Neural cell (in vitro differentiated cells): Measurements from ENCODE around the gene TRIM68. TPM values are rescaled to one million over a fixed set of nuclear protein-coding genes. Genes with fewer than 3 reads are reported as not detected.

Source experiments
- H2AFZ ChIP-seq: fragments of 200-600, 300-800 bp; sonication (generic), shearing (Covaris generic); 2 replicates; pipeline ENCODE4 v1.6.0; 2014; ENCODE audit warnings: low read depth, mild to moderate bottlenecking, antibody characterized with exemption, low read length, moderate library complexity
- H3F3A ChIP-seq: fragments of 200-600 bp; shearing (Covaris generic); 2 replicates; pipeline ENCODE4 v1.6.1; 2016; ENCODE audit warnings: mild to moderate bottlenecking, moderate library complexity, mixed read lengths, antibody characterized with exemption, low read length; ENCODE audit not compliant: insufficient read depth, poor library complexity, severe bottlenecking
- H3K27ac ChIP-seq: fragments of 200-600, 300-800 bp; sonication (generic), shearing (Covaris generic); 2 replicates; pipeline ENCODE4 v1.5.1; 2014; ENCODE audit warnings: mild to moderate bottlenecking, low read length, moderate library complexity
- H3K27me3 ChIP-seq: fragments of 300-800, 200-600 bp; sonication (generic), shearing (Covaris generic); 2 replicates; pipeline ENCODE4 v1.6.0; 2014; ENCODE audit warnings: mild to moderate bottlenecking, low read depth, low read length, moderate library complexity; ENCODE audit not compliant: insufficient read depth
- H3K36me3 ChIP-seq: fragments of 300-800, 200-600 bp; sonication (generic), shearing (Covaris generic); 2 replicates; pipeline ENCODE4 v1.5.1; 2014; ENCODE audit warnings: mild to moderate bottlenecking, antibody characterized with exemption, low read length, moderate library complexity; ENCODE audit not compliant: insufficient read depth
- H3K4me2 ChIP-seq: fragments of 300-800, 200-600 bp; sonication (generic), shearing (Covaris generic); 2 replicates; pipeline ENCODE4 v1.6.0; 2014; ENCODE audit warnings: mild to moderate bottlenecking, low read length
- H3K4me3 ChIP-seq: fragments of 300-800, 200-600 bp; sonication (generic), shearing (Covaris generic); 2 replicates; pipeline ENCODE4 v1.5.1; 2014; ENCODE audit warnings: mild to moderate bottlenecking, low read length, moderate library complexity
- H3K79me2 ChIP-seq: fragments of 200-600 bp; shearing (Covaris generic); replicated peaks from 2 replicates; pipeline ENCODE4 v1.6.0; 2014; ENCODE audit warnings: mild to moderate bottlenecking, low read length, moderate library complexity; ENCODE audit not compliant: insufficient read depth
- H3K9ac ChIP-seq: fragments of 300-800, 200-600 bp; sonication (generic), shearing (Covaris generic); 2 replicates; pipeline ENCODE4 v1.6.1; 2016; ENCODE audit warnings: mild to moderate bottlenecking, low read length, mixed read lengths
- H3K9me2 ChIP-seq: fragments of 200-600 bp; shearing (Covaris generic); 2 replicates; pipeline ENCODE4 v1.6.1; 2016; ENCODE audit warnings: mild to moderate bottlenecking, low read length, mixed read lengths; ENCODE audit not compliant: insufficient read depth
- H3K9me3 ChIP-seq: fragments of 200-600, 300-800 bp; sonication (generic), shearing (Covaris generic); 2 replicates; pipeline ENCODE4 v1.6.1; 2016; ENCODE audit warnings: mild to moderate bottlenecking, mixed run types, low read length, moderate library complexity, mixed read lengths
- H4K20me1 ChIP-seq: fragments of 200-600 bp; shearing (Covaris generic); 2 replicates; pipeline ENCODE4 v1.6.1; 2016; ENCODE audit warnings: mild to moderate bottlenecking, mixed run types; ENCODE audit not compliant: insufficient read depth
- EP300 ChIP-seq: fragments of 450-650 bp; conservative IDR thresholded peaks from 2 replicates; pipeline ENCODE4 v1.6.1; 2014; ENCODE audit warnings: antibody characterized with exemption, mild to moderate bottlenecking, moderate library complexity; ENCODE audit not compliant: poor library complexity, severe bottlenecking
- EZH2 ChIP-seq: fragments of 200-600, 300-800 bp; shearing (Covaris generic), sonication (generic); IDR thresholded peaks from 2 replicates; pipeline ENCODE4 v1.6.1; 2014; ENCODE audit warnings: antibody characterized with exemption, low read length, borderline replicate concordance, mild to moderate bottlenecking; ENCODE audit not compliant: insufficient read depth, poor library complexity, severe bottlenecking
- MXI1 ChIP-seq: fragments of 450-650 bp; conservative IDR thresholded peaks from 2 replicates; pipeline ENCODE4 v1.6.1; 2014; ENCODE audit warnings: antibody characterized with exemption, mild to moderate bottlenecking; ENCODE audit not compliant: poor library complexity, severe bottlenecking
- POLR2AphosphoS5 ChIP-seq: IDR thresholded peaks from 2 replicates; pipeline ENCODE4 v1.6.1; 2012
- RAD21 ChIP-seq: fragments of 450-650 bp; conservative IDR thresholded peaks from 2 replicates; pipeline ENCODE4 v1.6.1; 2014; ENCODE audit warnings: antibody characterized with exemption, mild to moderate bottlenecking, moderate library complexity
- SMC3 ChIP-seq: fragments of 450-650 bp; conservative IDR thresholded peaks from 2 replicates; pipeline ENCODE4 v1.6.1; 2014; ENCODE audit warnings: antibody characterized with exemption, mild to moderate bottlenecking, moderate library complexity; ENCODE audit not compliant: poor library complexity
- TAF1 ChIP-seq: IDR thresholded peaks from 2 replicates; pipeline ENCODE4 v1.6.1; 2012; ENCODE audit warnings: low read depth
- polyA plus RNA-seq: library from polyadenylated mRNA; depleted of rRNA; stranded (reverse); fragments of >200 nt; gene quantifications from 2 replicates; pipeline ENCODE4 v1.2.3, GENCODE V29; 2014
- TF ChIP-seq, protein P1 (sequence below): IDR thresholded peaks from 2 replicates; pipeline ENCODE4 v1.6.1; 2012; ENCODE audit warnings: borderline replicate concordance
- TF ChIP-seq, protein P2 (sequence below): fragments of 450-650 bp; IDR thresholded peaks from 2 replicates; pipeline ENCODE4 v1.5.1; 2014; ENCODE audit warnings: antibody characterized with exemption, mild to moderate bottlenecking, moderate library complexity; ENCODE audit not compliant: poor library complexity, severe bottlenecking

Gene TRIM68
- polyA plus RNA-seq, 1 donor from 2014 or later, result 15.3 TPM

DNA sequence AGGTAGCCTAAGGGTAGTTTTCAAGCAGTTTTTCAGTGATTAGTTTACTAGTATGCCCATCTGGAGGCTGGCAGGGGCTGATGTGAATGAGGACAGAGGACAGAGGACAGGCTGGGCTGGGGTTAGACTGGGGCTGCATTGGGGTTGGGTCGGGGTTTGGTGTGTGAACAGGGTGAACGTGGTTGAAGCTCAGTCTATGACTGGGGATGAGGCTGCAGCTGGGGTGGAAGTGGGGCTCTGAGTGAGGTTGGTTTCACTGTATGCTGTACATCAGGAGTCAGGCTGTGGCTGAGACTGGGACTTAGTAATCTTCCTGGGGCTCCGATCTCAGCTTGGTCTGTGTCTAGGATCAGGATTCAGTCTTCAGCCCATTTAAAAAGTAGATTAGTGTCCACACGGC lies 36.2 kb upstream of the TRIM68 start:
- H3K36me3 ChIP-seq, result no peaks in the 10 kb centered on the region
- H3K9ac ChIP-seq, result no peak overlapping the region
- no peaks in the 10 kb centered on the region for H3K9me3 ChIP-seq
- no peaks in the 10 kb centered on the region for H3F3A ChIP-seq
- H3K4me3 ChIP-seq, result no peak overlapping the region
- H3K27ac ChIP-seq, result no peak overlapping the region
- TF ChIP-seq, protein P1, sequence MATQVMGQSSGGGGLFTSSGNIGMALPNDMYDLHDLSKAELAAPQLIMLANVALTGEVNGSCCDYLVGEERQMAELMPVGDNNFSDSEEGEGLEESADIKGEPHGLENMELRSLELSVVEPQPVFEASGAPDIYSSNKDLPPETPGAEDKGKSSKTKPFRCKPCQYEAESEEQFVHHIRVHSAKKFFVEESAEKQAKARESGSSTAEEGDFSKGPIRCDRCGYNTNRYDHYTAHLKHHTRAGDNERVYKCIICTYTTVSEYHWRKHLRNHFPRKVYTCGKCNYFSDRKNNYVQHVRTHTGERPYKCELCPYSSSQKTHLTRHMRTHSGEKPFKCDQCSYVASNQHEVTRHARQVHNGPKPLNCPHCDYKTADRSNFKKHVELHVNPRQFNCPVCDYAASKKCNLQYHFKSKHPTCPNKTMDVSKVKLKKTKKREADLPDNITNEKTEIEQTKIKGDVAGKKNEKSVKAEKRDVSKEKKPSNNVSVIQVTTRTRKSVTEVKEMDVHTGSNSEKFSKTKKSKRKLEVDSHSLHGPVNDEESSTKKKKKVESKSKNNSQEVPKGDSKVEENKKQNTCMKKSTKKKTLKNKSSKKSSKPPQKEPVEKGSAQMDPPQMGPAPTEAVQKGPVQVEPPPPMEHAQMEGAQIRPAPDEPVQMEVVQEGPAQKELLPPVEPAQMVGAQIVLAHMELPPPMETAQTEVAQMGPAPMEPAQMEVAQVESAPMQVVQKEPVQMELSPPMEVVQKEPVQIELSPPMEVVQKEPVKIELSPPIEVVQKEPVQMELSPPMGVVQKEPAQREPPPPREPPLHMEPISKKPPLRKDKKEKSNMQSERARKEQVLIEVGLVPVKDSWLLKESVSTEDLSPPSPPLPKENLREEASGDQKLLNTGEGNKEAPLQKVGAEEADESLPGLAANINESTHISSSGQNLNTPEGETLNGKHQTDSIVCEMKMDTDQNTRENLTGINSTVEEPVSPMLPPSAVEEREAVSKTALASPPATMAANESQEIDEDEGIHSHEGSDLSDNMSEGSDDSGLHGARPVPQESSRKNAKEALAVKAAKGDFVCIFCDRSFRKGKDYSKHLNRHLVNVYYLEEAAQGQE, result no peak
- TF ChIP-seq, protein P2, sequence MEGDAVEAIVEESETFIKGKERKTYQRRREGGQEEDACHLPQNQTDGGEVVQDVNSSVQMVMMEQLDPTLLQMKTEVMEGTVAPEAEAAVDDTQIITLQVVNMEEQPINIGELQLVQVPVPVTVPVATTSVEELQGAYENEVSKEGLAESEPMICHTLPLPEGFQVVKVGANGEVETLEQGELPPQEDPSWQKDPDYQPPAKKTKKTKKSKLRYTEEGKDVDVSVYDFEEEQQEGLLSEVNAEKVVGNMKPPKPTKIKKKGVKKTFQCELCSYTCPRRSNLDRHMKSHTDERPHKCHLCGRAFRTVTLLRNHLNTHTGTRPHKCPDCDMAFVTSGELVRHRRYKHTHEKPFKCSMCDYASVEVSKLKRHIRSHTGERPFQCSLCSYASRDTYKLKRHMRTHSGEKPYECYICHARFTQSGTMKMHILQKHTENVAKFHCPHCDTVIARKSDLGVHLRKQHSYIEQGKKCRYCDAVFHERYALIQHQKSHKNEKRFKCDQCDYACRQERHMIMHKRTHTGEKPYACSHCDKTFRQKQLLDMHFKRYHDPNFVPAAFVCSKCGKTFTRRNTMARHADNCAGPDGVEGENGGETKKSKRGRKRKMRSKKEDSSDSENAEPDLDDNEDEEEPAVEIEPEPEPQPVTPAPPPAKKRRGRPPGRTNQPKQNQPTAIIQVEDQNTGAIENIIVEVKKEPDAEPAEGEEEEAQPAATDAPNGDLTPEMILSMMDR, result no peak
- TF ChIP-seq SMC3 (no peak), TAF1 (no peak), MXI1 (no peak), EP300 (no peak), RAD21 (no peak), POLR2AphosphoS5 (no peak), EZH2 (no peak)
- no peaks in the 10 kb centered on the region for H3K79me2 ChIP-seq
- no peak overlapping the region for H3K4me2 ChIP-seq
- H4K20me1 ChIP-seq, result no peaks in the 10 kb centered on the region
- H2AFZ ChIP-seq, result no peak overlapping the region
- H3K27me3 ChIP-seq, result no peaks in the 10 kb centered on the region
- no peaks in the 10 kb centered on the region for H3K9me2 ChIP-seq

GRCh38 chr11:4643682-4644081 lies 35.7 kb upstream of the TRIM68 start, which contains the start of gene OR51E1:
Gene OR51E1, plus strand, starts transcription at chr11:4643982. Its CDS starts 8,545 bp downstream, at chr11:4652527.
- no peaks in the 10 kb centered on the region for H3F3A ChIP-seq

More at GRCh38 chr11:4643682-4644081, 35.7 kb upstream of the TRIM68 start, which contains the start of gene OR51E1:
- H2AFZ ChIP-seq, result no peak within 1 kb of the TSS
- H3K27me3 ChIP-seq, result no peaks in the 10 kb centered on the region
- H3K4me3 ChIP-seq, result no peak within 1 kb of the TSS
- H3K9ac ChIP-seq, result no peak within 1 kb of the TSS
- H3K9me2 ChIP-seq, result no peaks in the 10 kb centered on the region
- no peaks in the 10 kb centered on the region for H3K36me3 ChIP-seq
- no peak within 1 kb of the TSS for H3K27ac ChIP-seq
- no peaks in the 10 kb centered on the region for H3K9me3 ChIP-seq
- H3K4me2 ChIP-seq, result no peak within 1 kb of the TSS
- H4K20me1 ChIP-seq, result no peaks in the 10 kb centered on the region
- TF ChIP-seq POLR2AphosphoS5 (no peak), SMC3 (no peak), RAD21 (no peak), EZH2 (no peak), TAF1 (no peak), EP300 (no peak), MXI1 (no peak)
- TF ChIP-seq, protein P2, result no peak
- TF ChIP-seq, protein P1, result no peak
- no peaks in the 10 kb centered on the region for H3K79me2 ChIP-seq
